Neural progenitor cell (in vitro differentiated cells): ENCODE data around the gene SDCCAG8.

Source experiments
- CTCF ChIP-seq: fragments of 200-600 bp; sonication (generic); IDR thresholded peaks from 2 replicates; pipeline ENCODE4 v1.5.1; 2017; ENCODE audit warnings: antibody characterized with exemption, mild to moderate bottlenecking
- EZH2 ChIP-seq: fragments of 200-600 bp; sonication (generic); IDR thresholded peaks from 2 replicates; pipeline ENCODE4 v1.6.1; 2017; ENCODE audit warnings: antibody characterized with exemption, mild to moderate bottlenecking, moderate library complexity
- EZH2phosphoT487 ChIP-seq: fragments of 200-600 bp; sonication (generic); IDR thresholded peaks from 2 replicates; pipeline ENCODE4 v1.6.1; 2017; ENCODE audit warnings: antibody characterized with exemption

GRCh38 chr1:243548516-243548915, 292.7 kb downstream of the SDCCAG8 start:
- TF ChIP-seq CTCF (no peak), EZH2 (no peak), EZH2phosphoT487 (no peak)
